Measurements from ENCODE around the gene PIGP.
"Not testable (repeated sequence)": the region's sequence is repeated elsewhere in the genome, so short reads cannot be mapped to it uniquely, and the experiment has no call there.

Gene PIGP

GRCh38 chr21:37072988-37073416 is at the start of gene PIGP, which contains the start of gene TTC3:
TSS of gene PIGP (minus strand) at chr21:37073071. CDS start at chr21:37072515, 556 bp downstream.
TSS of gene TTC3 (plus strand) at chr21:37073254. CDS start at chr21:37087258, 14,004 bp downstream.
- peak; percentile 94 to 96 for DNase-seq (ENCODE audit: low read depth in 2 of 2)

GRCh38 chr21:37119421-37120218 is 46.7 kb upstream of the PIGP start:
- DNase-seq (ENCODE audit: low read depth in 2 of 2) = no peak

- no peak for DNase-seq (ENCODE audit: low read depth in 2 of 2)
Observed at GRCh38 chr21:37118187-37118826, 45.4 kb upstream of the PIGP start.

- no peak for DNase-seq (ENCODE audit: low read depth in 2 of 2)
Observed at GRCh38 chr21:37117204-37117603, 44.3 kb upstream of the PIGP start.

GRCh38 chr21:37116459-37116858 is 43.6 kb upstream of the PIGP start:
- DNase-seq (ENCODE audit: low read depth in 2 of 2) = not testable (repeated sequence)

GRCh38 chr21:37114301-37114700 is 41.4 kb upstream of the PIGP start:
- not testable (repeated sequence) for DNase-seq (ENCODE audit: low read depth in 2 of 2)

GRCh38 chr21:37111029-37111428 is 38.2 kb upstream of the PIGP start:
- not testable (repeated sequence) for DNase-seq (ENCODE audit: low read depth in 2 of 2)

- no peak for DNase-seq (ENCODE audit: low read depth in 2 of 2)
Observed at GRCh38 chr21:37106998-37107397, 34.1 kb upstream of the PIGP start.

- DNase-seq (ENCODE audit: low read depth in 2 of 2) = not testable (repeated sequence)
Observed at GRCh38 chr21:37102746-37103145, 29.9 kb upstream of the PIGP start.

GRCh38 chr21:37101384-37101783 is 28.5 kb upstream of the PIGP start:
- DNase-seq (ENCODE audit: low read depth in 2 of 2) = no peak

- DNase-seq (ENCODE audit: low read depth in 2 of 2) = no peak
Observed at GRCh38 chr21:37100316-37100715, 27.4 kb upstream of the PIGP start.

GRCh38 chr21:37098751-37099150 is 25.9 kb upstream of the PIGP start:
- no peak for DNase-seq (ENCODE audit: low read depth in 2 of 2)

GRCh38 chr21:37095821-37096220 is 22.9 kb upstream of the PIGP start:
- DNase-seq (ENCODE audit: low read depth in 2 of 2) = no peak

GRCh38 chr21:37093977-37094376 is 21.1 kb upstream of the PIGP start:
- no peak for DNase-seq (ENCODE audit: low read depth in 2 of 2)

GRCh38 chr21:37088186-37088735 is 15.4 kb upstream of the PIGP start:
- DNase-seq (ENCODE audit: low read depth in 2 of 2) = no peak

GRCh38 chr21:37087188-37087587 is 14.3 kb upstream of the PIGP start:
- DNase-seq (ENCODE audit: low read depth in 2 of 2) = no peak

- DNase-seq (ENCODE audit: low read depth in 2 of 2) = no peak
Observed at GRCh38 chr21:37085726-37086125, 12.9 kb upstream of the PIGP start.

GRCh38 chr21:37082856-37083528 is 10.1 kb upstream of the PIGP start:
- DNase-seq (ENCODE audit: low read depth in 2 of 2) = no peak

GRCh38 chr21:37082375-37082774 is 9.5 kb upstream of the PIGP start:
- no peak for DNase-seq (ENCODE audit: low read depth in 2 of 2)

- DNase-seq (ENCODE audit: low read depth in 2 of 2) = no peak
Observed at GRCh38 chr21:37079211-37079824, 6.4 kb upstream of the PIGP start.

- DNase-seq (ENCODE audit: low read depth in 2 of 2) = no peak
Observed at GRCh38 chr21:37077403-37077802, 4.5 kb upstream of the PIGP start.

Measured in stimulated activated CD4-positive, alpha-beta T cell treated with anti-CD3 and anti-CD28 coated beads, Interleukin-4, amount 100 ng/mL, for 48 hours (primary cell).